NCI-H2196 treated with DMSO at 0.1 percent for 48 hours (cell line): Measurements from ENCODE around the gene TMIE.
"Not testable (repeated sequence)": the region's sequence is repeated elsewhere in the genome, so short reads cannot be mapped to it uniquely, and the experiment has no call there.

Experiments used
- DNase-seq: peaks from one replicate; lab custom pipeline; 2025; ENCODE audit not compliant: unreplicated experiment; lab: John Stamatoyannopoulos, UW

The TMIE gene

DNA sequence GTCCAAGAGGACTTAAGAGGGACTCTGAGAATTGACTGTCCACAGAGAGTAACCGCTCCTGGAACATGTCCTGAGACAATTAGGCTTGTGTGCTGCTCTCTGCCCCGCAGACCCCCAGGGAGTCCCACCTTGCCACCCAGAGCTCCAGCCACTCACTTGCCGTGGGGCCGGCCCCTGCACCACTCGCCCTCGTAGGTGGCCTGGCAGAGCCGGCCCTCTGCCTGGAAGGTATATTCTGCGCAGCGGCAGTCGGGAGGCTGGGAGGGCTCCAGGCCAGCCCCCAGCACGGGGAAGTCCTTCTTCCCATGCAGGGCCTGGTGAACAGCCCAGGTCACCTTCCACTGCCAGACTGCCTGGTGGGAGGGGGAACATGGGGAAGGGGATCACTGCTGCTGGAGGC is 18.2 kb upstream of the TMIE start:
- DNase-seq = no peak

DNA sequence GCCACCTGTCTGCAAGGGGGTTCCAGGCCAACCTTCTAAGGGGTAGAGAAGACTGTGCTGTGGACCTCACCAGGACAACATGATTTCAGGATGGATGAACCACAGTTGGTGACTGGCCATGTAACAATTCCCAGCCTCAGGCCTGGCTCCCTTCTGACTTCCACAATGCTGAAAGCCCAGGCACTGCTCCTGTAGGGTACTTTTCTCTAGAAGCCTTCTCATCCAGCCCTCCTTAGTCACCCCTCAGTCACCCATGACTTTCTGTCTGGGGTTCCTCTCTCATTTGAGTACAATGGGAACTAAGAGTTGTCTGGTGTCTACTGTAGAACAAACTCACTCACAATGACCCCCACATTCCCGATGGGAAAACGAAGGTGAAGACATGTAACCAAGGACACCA is 16.3 kb upstream of the TMIE start:
- DNase-seq = no peak

DNA sequence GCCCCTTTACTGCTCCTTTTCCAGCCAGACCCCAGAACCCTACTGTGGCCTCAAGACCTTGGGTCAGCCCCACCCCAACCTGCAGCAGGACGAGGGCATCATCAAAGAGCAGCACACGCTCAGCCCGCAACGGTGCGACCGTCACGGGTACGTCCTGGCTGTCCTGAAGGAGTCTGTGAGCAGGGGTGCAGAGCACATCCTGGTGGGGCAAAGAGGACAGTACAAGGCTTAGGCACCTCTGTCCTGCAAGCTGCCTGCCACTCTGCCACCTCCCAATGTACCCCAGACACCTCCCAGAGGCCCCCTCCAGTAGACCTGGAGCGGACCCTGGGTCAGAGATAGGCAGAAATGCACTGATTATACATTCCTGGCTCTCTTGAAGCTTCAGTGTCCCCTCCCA is 15.7 kb upstream of the TMIE start:
- DNase-seq = no peak

DNA sequence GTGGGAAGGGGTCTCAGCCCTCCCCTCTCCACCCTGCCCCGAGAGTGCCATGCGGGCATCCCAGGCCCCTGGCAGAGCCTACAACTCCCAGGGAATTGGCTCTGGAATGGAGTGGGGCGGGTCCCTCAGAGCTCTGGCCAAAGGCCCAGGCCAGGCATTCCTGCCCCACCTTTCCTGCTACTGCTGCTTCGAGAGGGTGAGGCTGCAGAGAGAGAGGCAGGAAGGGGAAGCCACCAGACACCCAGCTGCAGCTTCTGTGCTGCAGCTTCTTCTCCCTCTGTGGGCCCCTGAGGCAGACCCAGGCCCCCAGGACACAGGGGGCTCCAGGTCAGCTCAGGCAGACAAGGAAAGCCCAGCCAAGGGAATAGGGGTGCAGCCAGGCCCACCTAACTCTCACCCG is 10.4 kb upstream of the TMIE start:
- DNase-seq = no peak

DNA sequence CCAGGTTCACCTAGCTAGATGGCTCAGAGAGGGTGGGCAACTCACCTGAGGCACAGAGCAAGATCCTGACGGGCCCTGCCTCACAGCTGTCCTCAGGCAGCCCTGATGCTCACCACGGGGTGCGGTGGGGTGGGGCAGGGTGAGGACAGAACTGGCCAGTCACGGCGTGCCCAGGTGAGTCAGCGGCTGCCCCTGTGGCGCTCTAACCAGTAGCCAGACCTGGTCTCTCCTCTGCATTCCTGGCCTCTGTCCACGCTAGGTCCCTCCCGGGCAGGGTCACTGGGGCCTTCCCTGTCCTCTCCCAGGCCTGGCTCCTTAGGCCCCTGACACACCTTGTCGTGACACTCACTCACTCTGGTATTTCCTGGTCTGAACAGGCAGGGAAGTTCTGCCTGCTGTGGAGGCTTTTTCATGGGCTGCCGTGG is 8.6 kb upstream of the TMIE start:
- DNase-seq = no peak

DNA sequence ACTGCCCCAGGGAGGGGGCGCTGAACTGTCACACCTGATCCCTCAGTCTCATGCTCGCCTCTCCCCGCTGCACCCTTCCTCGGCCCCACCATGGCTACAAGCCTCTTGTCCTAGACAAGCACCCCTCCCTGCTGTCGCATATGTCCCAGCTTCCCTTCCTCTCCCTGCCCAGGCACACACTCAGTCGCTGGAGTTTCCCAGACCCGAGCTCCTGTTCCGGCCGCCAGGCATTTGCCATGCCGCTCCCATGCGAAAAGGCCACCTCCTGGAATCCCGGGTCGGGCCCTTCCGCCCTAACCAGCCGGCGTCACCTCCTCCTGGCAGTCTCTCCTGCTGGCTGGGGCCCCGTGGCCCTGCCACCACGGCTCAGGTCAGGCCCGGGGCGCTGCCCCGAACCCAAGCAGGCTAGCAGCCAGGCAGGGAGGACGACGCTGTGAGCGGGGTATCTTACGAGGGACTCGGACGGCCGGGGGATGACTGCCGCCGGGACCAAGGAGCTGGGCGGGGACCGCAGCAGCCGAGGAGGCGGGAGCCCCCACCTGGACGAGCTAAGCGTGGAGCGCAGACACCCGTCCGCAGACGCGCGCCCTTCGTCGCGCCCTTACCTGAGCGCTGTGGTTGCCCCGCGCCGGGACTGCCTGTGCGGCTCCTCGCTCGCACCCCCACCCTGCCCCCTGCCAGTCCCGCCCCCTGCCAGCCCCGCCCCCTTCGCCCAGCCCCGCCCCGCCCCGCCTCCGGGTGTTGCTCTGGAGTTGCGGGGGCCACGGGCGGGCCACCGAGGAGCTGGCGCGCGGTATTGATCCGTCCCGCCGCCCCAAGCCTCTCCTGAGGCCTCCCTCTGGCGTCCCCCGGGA is 7.9 kb upstream of the TMIE start, which contains the start of gene ALS2CL:
TSS of gene ALS2CL (minus strand) at position 642 of the 854 bp plus-strand sequence. CDS start 4,239 bp downstream, outside the sequence.
- DNase-seq = no peak

DNA sequence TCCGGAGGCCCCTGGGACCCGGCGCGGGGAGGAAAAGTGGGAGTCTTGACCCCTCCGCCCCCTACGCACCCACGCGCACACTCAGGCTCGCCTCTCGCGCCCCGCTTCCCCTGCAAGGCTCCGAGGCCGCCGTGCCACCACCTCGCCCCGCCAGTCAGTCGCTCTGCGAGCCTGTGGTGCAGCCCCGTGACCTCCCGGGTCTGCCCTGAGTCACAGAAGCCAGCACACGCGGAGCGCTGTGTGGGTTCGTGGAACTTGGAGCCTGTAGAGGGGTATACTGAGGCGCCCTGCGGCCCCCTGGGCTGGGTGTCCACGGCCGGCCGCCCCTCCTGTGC is 7.3 kb upstream of the TMIE start:
- no peak for DNase-seq

DNA sequence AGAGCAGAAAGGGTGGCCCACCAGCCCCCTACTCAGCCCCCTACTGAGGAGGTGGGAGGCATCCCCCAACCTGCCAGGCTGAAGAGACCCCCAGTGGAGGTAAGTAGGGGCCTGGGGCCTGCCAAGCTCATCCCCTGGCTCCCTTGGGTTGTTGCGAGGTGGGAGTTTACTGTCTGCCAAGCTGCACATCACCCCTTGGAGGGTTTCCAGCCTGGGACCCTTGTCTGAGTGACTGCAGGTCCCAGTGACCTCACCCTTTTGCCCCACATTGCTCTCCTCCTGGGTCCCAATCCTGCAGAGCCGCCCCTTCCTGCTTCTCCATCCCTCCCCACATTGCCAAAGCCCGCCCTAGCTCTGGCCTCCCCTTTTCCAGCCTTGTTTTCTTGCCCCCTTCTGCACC is 6.7 kb upstream of the TMIE start:
- DNase-seq = no peak

DNA sequence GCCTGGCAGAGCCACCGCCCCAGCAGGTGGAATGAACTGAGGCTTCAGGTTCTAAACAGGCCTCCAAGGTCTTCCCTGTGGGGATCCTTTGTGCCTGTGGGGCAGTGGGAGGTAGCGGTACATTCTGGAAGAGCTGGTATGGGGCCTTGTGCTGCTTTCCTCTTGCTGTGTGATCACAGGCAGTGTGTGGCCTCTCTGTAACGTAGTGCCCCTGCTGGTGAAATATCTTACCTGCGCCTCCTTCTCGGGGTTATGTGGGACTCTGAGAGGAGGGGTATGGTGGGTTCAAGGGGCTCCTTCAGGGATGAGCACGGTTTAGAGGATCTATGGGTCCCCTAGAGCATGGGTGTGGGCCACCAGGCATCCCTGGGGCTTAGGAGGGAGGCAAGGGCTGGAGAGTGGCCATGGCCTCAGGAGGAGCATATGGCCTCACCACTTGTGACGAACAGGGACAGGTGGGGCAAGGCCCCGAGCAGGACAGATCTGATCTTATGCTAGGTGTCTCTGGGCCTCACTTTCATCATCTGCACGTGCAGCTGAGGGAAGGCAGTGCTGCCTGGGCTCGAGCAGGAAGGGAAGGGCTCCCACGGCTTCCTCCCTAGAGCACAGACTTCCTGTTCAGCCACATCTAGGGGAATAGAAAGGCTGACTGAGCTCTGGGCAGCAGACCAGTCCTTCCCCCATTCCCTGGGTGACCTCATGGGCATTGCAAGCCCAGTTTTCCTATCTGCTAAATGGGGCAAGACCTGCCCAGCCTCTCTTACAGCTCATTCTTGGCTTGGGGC is 5.8 kb upstream of the TMIE start:
- DNase-seq = no peak

DNA sequence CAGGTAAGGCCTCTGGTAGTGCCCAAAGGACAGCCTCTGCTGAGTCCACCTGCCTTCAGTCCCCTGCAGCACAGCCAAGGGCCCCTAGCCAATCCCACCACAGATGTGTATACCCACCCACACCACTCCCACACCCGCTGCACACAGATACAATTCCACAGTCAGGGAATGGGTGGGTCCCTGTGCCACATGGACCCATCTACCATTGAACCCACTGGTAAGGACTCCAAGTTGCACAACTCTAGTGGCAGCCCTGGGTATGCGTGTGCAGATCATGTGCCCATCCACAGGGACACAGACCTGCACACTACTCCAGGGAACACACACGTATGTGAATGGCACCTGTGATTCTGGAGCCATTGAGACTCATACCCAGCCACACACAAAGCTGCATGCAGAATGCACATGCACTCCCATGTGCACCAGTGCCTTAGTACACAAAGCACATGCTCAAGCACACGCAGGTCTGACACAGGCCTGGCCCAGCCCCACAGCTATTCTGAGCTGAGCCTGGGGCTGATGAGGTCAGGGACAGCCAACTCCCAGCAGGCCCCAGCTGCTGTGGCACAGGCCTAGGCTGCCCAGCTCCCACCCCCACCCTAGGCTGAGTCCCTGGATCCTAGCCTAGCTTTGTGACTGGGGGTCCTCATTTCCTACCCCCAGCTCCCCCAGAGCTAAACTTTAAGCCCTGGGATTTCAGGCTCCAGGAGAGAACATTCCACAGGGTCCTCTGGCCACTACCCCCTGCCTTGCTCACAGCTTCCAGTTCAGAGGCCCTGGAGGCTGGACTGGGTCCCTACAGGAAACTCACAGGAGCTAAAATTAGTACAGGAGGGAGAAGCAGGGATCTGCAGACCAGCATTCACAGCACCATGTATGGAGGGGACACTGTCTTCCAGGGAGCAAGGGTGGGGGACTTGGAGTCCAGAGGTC is 5.0 kb upstream of the TMIE start:
- DNase-seq = no peak

DNA sequence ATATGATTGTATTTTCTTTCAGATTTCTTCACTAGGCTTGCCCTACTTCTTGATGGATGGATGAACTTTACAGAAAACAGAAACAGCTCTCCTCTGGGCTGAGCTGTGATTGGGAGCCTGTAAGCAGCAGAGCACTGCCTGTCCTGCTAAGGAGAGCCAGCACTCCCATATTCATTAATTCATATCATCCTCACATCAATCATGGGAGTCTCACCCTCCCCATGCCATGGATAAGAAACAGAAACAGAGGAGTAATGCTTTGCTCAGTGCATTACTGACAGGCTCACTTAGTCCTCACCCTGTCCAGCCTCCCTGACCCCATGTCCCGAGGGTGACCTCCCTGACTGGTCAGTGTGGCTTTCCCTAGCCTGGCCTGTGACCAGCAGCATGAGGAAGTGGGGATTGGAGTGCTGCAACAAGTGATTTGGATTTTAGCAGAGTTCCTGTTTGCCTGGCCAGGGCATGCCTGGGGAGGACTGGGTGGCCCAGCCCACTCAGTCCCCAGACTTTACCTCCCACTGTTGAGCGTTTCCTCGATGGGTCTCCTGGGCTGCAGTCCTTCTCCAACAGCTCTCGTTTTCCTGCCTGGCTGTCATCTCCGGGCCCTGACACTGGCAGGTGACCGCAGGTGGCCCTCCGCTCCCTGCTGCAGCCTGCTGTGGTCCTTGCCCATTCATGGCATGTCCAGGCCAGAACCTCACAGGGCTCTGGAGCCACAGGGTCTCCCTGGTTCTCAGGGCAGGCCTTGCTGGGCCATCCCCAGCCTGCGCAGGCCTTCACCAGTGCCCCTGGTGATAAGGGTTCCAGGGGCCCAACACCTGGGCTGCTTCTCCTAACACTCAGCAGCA is 1.3 kb upstream of the TMIE start:
- DNase-seq = no peak

DNA sequence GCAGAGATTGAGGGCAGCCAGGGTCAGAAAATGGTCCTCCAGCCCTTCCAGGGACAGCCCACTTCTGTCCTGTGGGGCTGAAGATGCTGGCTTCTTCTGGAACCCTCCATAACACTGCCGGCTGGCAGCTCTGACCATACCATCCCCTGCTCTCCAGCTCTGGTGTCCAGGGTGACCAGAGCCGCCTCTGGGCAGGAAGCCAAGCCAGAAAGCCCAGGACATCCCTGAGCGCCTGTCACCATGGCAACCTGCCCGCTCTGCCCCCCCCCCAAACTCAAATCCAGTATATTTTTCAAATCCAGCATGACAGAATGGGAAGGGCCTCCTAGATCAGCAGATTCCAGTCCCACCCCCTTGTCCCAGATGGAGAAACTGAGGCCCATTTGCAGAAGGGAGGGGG is 420 bp upstream of the TMIE start:
- peak; percentile 40 for DNase-seq

DNA sequence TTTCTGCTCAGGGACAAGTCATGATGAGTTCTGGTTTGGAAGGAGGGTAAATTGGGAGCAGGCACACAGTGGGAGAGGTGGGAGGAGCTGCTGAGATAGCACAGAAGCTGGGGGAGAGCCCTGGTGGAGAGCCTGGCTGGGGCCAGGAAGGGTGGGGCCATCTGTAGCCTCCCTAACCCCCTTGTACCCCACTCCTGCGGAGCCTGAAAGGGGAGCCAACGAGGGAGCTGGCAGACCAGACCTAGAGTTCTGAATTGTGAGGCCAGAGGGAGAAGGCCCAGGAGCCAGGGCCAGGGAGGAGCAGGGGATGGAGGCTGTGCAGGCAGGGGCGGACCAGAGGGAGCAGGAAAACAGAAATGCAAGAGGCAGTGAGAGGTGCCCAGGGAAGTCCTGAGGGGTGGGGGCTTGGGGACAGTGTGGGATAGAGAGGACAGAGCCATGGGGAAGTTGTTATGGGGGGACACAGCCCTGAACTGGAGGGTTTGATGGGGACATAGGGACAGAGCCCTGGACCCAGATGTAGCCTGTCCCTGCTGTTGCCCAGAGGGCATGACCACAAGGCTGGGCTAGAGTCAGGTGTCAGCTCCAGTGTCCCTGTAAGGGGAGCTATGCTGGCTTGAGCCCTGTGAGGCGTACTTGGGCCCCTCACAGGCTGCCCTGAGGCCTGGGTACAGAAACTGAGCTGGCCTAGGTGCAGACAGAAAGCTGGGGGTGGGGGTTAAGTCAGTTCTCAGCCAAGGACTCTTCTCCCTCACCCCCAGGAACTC is 1.2 kb downstream of the TMIE start:
- no peak for DNase-seq

DNA sequence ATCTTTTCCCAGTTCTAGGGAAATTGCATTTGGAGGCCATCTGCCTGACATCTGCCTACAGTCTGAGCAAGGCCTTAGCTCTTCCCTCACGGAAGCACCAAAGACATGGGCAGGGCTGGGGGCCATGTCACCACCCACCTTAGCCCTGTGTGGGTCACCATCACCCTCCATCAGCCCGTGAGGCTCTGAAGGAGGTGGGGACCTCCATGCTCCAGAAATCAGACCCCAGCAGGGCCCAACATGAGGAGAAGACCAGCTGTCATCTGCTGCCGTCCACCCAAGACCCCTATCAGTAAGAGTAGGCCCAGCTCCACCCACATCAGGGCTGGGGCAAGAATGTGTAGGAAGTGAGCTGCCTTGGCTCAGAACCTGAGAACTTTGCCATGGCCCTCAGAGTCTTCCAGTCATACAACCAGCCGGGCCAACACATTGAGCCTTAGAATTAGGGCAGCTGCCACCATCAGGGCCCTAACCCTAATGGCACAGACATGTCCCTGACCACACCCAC is 1.9 kb downstream of the TMIE start:
- DNase-seq = no peak

DNA sequence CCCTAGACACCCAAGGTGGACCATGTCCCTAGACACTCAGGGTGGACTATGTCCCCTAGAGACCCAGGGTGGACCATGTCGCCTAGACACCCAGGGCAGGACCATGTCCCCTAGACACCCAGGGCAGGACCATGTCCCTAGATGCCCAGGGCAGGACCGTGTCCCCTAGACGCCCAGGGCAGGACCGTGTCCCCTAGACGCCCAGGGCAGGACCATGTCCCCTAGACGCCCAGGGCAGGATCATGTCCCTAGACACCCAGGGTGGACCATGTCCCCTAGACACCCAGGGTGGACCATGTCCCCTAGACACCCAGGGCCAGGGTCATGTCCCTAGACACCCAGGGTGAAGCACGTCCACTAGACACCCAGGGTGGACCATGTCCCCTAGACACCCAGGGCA is 3.2 kb downstream of the TMIE start:
- DNase-seq = not testable (repeated sequence)

DNA sequence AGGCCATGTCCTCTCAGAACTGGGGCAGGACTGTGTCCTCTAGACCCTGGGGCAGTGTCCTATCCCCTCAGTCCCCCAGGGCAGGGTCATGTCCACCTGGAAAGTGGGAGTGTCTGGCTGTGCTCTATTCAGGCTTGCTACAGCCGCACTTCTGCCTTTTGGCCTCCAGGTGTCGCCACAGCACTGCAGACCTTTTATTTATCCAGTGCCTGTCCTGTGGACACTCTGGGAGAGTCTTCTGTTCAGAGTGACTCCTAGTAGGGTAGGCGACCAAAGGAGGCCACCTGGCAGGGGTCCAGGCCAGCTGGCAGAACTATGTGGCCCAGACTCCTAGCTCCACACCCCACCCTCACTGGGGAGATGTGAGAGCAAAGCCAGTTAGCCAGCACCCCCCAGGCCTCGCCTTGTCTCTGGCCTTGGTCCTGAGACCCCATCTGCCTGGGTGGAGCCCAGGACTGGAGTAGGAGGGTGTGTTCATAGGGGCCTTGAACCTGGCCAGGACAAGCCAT is 3.9 kb downstream of the TMIE start:
- peak; percentile 27 for DNase-seq

DNA sequence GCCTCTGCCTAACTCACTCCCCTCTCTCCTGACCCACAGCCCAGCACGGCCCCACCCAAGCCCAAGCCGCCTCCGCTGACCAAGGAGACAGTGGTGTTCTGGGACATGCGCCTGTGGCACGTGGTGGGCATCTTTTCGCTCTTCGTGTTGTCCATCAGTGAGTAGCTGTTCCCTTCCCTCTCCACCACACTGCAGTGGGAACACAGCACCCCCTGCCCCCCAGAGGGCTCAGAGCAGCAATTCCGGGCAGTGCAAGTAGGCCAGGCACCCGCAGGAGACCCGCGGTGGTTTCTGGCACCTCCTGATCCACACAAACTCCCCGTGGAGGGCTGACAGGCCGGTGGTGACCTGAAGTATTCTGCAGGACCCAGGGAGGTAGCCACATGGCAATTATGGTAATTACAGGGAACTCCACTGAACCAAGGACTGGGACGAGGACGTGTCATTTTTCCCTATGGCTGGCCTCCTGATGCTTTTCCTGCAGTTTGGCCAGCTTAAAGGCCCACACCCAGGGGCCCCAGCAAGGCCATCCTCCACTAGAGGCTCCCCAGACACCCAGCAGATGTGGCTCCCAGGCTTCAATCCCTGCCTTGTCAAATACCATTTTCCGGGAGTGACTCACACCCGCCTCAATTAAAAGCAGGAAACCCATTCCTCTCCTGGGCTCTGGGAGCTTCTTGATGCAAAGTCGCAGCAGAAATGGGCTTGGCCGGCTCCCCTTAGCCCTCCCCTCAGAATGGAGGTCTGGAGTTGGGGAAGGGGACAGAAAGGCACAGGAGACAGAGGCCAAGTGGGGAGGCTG is 4.8 kb downstream of the TMIE start:
- DNase-seq = no peak
